Stimulated activated CD4-positive, alpha-beta T cell treated with anti-CD3 and anti-CD28 coated beads, Interleukin-2, amount 100 ng/mL, for 48 hours (primary cell): ENCODE measurements around the gene CXCL16.

Source experiments
- DNase-seq, 2 donors: peaks; one replicate each; pipeline ENCODE4 v3.0.0-alpha.2; 2020

CXCL16 gene, protein sequence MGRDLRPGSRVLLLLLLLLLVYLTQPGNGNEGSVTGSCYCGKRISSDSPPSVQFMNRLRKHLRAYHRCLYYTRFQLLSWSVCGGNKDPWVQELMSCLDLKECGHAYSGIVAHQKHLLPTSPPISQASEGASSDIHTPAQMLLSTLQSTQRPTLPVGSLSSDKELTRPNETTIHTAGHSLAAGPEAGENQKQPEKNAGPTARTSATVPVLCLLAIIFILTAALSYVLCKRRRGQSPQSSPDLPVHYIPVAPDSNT

DNA sequence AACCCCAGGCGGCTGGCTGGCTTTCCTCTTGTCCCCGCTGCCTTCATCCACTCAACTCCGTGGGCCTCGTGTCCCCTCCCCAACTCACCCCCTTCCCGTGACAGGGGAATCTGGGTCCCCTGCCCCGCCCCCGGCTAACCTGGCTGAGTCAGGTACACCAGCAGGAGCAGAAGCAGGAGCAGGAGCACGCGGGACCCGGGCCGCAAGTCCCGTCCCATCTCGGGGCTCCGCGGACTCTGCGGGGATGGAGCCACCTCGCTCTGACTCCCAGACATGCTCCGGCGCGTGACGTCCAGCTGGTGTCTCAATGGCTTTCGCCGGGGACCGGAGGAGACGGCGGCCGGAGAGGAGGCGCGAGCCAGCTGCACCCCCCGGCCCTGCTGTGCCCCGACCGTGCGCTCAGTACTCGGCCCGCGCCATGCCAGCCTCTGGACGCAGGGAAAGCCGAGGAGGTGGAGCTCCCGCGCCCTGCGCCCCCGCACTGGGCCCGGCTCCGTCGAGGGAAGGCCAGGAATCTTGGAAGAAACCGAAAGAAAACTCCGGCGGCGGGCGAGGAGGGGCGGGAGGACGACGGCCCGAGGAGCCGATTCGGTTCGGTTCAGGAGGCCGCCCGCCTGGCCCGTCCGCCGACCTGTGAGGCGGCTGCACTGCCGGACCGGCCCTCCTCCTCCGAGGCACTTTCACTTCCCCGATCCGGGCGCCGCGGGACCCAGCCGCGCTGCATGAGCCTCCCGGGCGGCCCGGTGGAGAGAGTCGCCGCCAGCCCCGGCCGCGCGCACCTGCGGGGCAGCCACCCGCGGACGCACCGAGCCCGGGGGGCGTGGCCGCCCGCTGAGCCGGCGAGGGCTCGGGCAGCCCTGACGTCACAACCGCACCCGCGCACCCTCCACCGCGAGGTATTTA lies at the start of gene CXCL16, which contains the start of gene ZMYND15:
CXCL16 (minus strand) TSS at position 807 of the 903 bp plus-strand sequence; CDS start at position 218, 589 bp downstream.
ZMYND15 (plus strand) TSS at position 712 of the 903 bp plus-strand sequence. CDS start 716 bp downstream, outside the sequence.
- DNase-seq, result peak; percentile 35 to 37

DNA sequence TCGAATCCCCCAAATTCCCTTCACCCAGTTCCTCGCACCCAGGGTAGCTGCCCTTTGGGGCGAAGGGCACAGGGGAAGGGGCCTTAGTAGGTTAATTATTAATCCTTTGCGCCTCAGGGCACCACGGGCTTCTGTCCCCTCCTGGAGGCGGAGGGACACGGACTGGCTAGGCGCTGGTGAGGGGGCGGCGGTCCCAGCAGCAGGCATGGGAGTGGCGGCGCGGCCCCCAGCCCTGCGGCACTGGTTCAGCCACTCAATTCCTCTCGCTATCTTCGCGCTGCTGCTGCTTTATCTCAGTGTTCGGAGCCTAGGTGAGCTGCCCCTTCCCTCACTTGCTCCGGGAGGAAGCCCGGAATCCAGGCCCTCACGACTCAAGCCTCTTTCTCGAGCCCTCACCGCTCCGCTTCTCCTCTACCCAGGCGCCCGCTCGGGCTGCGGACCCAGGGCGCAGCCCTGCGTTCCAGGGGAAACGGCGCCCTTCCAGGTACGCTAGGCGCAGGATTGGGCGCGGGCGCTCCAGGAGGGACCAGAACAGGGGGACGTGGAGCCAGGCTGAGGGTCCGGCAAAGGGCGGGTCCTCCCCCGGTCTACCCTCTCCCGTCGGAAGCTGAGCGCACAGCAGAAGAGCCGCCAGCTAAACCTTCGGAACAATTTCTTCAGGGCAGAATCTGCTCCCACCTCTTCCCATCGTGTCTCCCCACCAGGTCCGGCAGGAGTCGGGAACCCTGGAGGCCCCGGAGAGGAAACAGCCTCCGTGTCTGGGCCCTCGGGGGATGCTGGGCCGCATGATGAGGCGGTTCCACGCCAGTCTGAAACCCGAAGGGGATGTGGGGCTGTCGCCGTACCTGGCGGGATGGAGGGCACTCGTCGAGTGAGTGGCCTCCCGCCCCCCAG lies 49.3 kb upstream of the CXCL16 start, which contains the start of gene GLTPD2:
GLTPD2 (plus strand) TSS at position 158 of the 894 bp plus-strand sequence; CDS start at position 206, 48 bp downstream.
- DNase-seq, result no peak

DNA sequence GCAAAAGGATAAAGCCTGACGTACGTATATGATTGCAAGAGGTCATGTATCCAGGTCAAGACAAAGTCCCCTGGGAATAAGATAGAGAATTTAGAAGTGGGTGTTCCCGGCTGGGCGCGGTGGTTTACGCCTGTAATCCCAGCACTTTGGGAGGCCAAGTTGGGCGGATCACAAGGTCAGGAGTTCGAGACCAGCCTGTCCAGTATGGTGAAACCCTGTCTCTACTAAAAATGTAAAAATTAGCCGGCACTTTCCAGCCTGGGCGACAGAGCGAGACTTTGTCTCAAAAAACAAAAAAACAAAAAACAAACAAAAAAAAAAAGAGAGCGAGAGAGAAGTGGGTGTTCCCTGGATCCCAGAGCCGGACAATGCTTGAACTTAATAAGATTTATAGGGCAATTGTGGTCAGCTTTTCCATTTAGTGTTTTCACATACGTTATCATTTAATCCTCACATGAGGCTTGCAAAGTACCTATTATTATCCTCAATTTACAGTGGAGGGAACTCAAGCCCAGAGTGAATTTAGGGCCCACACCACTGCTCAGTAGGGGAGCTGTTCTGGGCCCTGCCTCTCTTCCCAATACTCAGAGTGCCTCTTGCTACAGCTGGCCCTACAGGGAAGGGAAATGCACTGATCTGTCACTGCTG lies 48.6 kb upstream of the CXCL16 start:
- DNase-seq, result no peak

DNA sequence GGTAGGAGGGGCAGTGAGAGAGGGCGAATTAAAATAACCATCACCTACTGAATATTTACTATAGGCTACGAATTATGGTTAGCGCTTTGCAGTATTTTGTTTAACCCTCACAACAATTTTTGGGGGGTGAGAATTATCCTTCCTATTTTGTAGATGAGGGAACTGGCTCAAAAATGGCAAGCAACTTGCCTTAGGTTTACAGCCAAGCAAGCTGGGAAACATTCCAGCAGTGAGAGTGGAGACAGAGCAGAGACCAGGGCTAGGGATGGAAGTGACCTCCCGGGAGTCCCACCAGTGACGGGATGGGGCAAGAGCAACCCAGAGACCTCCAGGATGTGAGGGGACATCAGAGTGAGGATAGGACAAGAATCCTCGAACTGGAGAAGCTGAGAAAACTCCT lies 46.8 kb upstream of the CXCL16 start:
- DNase-seq, result no peak

DNA sequence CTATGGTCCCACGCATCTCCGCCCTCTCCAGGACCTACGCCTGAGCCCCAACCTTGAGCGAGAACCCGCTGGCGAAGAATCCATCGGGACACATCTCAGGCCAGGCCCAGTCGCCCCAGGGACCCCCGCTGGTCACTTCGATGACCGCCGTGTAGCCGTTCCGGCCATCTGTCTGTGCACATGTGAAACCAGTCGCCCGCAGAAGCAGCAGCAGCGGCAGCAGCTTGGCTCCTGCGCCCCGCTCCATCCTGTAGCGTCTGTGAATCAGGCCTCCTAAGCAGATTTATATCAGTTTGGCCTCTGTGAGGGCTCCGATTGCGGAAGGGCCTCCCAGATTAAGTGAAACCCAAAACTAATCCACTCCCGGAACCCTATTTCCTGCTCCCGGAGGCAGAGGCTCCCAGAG lies 46.4 kb upstream of the CXCL16 start, which contains the start of gene VMO1:
VMO1 (minus strand) TSS at position 259 of the 406 bp plus-strand sequence; CDS start at position 247, 12 bp downstream.
- no peak for DNase-seq

DNA sequence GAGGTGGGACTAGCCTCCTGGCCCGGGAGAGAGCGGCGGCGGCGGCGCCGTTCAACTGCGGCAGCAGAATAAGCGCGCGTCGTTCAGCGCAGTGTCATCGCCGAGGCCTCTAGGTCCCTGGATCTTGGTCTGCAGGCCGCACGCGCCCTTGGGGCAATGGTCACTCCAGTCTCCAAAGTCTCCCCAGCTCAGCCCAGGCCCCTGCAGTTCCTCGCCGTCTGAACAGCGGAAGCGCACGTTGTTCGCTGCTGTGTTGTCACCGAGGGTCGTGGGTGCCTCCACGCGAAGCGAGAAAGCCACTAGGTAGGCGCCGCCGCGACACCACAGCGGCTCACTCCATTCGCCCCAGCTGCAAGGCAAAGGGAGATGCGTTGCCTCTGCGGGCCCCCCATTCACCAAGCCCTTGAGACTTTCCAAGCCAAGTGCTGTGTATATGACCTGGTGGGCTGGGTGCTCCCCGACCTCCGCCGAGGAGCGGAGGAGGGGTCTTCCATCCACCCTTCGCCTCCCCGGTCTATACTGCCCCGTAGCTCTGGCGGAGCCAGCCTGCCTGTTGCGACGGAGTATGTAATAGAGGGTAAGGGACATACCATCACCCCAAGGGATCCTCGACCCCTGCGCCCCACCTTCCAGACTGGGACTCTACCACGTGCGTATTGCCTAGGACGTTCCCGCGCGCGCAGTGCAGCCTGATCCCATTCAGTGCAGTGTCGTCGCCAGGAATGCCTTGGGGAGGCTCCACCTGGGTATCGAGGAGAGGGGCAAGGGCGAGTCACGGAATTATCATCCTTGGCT lies 45.8 kb upstream of the CXCL16 start:
- no peak for DNase-seq

DNA sequence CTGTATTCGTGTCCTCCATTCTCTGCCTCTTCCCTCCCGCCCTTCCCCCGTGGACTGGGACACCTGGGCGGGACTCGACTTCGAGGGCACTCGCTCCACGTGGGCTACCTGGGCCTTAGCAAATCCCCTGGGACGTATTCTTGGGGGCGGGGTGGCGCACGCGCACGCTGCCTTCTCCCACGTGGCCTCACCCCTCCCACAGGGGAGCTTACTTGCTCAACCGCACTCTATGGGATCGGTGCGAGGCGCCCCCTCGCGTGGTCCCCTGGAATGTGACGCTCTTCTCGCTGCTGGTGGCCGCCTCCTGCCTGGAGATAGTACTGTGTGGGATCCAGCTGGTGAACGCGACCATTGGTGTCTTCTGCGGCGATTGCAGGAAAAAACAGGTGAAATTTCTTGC lies 42.9 kb upstream of the CXCL16 start:
- no peak for DNase-seq

DNA sequence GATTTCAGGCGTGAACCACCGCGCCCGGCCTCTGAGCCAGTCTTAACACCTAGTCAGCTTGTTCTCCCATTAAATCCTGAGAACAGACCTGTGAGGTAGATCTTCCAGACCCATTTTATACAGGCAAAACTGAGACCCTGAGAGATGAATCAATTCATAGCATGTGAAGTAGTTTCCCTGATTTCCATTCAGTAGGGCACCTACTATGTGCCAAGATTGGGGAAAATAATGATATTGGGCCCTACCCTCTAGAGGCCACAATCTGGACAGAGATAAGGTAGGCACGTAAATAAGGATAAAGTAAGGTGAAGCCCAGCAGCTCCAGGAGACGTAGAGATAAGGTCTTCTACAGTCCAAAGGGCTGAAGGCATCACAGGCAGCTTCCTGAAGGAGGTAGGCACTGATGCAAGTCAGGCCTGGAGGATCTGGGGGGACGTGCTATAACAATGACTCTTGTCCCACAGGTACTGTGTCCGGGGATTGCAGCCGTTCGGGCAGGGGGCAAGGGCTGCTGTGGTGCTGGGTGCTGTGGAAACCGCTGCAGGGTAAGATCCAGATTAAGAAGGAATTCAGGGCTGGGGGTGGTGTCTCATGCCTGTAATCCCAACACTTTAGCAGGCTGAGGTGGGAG lies 40.7 kb upstream of the CXCL16 start:
- DNase-seq, result no peak

DNA sequence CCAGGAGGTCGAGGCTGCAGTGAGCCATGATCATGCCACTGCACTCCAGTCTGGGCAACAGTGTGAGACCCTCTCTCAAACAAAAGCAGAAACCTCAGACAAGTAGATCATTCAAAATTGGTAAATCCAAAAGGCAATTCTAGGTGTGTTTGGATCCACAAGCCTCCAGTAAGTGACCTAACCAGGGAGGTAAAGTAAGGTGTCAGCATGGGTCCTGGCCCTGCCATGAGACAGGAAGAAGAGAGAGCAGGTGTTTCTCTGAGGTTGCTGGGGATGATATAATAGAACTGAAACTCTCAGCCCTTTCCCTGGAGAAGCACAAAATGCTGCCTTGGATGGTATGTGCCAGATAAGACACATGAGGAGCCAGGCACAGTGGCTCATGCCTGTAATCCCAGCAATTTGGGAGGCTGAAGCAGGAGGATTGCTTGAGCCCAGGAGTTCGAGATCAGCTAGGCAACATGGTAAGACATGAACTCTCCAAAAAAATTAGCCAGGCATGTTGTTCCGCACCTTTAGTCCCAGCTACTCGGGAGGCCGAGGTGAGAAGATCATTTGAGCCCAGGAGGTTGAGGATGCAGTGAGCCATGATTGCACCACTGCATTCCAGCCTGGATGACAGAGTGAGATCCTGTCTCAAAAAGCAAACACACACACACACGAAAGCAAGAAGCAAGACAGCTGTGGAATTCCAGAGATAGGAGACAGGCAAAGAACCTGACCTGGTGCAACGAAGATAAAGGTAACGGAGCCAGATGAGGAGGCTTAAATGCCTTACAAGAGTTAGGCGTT lies 38.4 kb upstream of the CXCL16 start:
- DNase-seq, result no peak

DNA sequence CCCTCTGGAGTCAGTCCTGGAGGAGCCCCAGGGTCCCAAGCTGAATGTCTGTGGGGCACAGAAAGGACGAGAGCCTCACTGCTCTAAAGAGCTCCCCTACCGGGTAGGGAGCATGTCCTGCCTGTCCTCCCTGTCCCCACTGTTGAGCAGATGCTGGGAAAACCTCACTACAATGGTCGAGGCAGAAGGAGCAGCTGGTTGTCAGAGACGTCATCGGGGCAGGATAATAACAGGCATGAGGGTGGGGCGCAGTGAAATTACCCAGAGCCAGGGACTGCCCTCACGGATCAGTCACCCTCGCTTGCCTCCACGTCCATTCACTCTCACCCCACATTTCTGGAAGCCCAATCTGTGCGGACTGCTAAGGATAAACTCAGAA lies 32.5 kb upstream of the CXCL16 start:
- no peak for DNase-seq

DNA sequence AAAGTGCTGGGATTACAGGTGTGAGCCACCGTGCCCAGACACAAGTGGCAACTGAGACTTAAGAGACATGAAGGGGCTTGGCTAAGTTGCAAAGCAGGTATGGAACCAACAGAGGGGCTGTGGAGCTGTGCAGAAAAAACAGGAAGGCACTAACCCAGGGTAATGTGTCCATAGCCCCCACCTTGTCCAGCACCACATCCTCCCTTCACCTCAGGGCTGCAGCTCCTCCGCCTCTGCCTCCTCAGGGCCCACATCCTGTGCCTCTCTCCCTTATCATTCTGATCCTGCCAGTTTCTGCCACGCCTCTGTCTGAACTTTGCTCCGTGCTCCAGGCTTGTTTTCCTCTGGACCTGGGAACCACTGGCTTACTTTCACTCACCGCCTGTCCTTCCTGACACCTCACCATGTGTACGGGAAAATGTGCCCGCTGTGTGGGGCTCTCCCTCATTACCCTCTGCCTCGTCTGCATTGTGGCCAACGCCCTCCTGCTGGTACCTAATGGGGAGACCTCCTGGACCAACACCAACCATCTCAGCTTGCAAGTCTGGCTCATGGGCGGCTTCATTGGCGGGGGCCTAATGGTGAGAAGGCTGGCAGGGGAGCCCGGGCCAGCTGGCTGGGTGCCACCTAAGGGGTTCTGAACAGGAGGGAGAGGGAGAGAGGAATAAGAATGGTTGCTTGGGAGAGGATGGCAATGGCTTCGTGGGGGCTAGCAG lies 31.9 kb upstream of the CXCL16 start, which contains the start of gene TM4SF5:
TM4SF5 (plus strand) TSS at position 368 of the 716 bp plus-strand sequence; CDS start at position 405, 37 bp downstream.
- DNase-seq, result no peak

DNA sequence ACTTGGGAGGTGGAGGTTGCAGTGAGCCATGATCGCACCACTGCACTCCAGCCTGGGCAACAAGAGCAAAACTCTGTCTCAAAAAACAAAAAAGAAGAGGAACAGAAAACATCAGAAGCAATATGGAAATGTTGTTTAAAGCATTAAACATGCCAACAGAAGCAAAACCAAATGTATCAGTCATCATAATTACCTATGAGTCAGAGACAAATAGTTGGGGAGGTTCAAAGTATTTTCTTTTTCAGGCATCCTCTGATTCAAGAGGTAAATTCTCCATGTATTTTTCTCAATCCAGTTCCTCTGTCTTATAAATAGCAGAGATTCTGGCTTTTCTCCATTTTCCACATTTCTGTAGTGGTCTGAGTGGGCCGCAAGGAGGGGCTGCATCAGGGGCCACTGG lies 29.9 kb upstream of the CXCL16 start:
- DNase-seq, result no peak

DNA sequence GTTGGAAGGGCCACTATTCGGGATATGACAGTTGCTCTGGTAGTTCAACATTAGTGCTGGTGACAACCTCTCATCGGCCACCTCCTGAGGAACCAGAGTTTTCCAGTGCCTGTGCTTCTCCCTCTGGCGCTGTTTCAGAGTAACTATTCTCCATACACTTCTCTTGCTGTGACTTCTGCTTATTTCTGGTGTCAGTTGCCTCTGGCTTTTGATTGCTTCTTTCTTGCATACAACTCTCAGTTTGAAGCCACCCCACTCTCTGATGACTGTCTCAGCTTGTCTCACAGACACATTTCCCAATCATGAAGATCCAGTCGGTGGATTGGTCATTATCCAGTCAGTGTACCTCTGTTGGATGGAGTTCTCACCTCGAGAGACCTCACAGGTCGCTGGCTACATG lies 28.6 kb upstream of the CXCL16 start:
- no peak for DNase-seq

DNA sequence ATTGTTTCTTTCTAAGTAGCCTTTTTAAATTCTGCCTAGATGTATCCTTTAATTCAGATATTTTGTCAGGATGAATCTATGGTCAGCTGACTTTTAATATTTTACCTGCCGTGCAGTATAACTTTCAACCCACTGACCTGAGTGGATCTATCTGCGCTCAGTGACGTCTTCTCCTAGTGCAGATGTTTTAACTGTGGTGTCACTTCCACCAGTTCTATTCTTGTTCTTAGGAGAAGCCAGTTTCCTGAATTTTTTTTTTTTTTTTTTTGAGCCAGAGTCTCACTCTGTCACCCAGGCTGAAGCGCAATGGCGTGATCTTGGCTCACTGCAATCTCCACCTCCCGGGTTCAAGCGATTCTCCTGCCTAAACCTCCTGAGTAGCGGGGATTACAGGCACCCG lies 27.0 kb upstream of the CXCL16 start:
- no peak for DNase-seq

DNA sequence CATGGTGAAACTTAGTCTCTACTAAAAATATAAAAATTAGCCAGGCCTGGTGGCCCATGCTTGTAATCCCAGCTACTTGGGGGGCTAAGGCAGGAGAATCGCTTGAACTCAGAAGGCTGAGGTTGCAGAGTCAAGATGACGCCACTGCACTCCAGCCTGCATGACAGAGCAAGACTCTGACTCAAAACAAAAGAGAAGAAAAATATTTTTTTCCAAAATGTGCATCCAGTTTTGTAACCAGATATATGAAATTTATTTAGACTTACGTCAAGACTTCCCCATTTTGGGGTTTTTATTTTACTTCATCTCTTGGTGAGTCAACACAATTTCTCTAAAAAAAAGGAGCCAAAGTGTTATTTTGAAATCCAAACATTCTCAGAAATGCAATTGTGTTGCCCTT lies 26.5 kb upstream of the CXCL16 start:
- no peak for DNase-seq

DNA sequence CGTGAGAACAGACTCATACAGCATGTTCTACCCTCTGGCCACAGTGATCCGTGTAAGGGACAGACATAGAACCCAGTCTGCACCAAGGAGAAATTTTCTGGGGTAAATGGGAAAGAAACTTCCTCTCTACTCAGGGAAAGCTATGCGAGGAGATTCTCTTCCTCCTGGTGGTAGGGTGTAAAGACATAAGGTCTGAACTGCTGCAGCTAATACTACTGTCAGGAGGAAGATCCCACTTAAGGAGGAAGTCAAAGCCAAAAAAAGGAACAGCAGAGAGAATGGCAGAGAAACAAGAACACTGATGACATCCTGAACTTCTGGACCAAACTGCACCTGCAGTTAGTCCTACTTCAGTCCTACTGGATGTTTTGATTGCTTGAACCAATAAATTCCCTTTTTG lies 24.9 kb upstream of the CXCL16 start:
- no peak for DNase-seq

DNA sequence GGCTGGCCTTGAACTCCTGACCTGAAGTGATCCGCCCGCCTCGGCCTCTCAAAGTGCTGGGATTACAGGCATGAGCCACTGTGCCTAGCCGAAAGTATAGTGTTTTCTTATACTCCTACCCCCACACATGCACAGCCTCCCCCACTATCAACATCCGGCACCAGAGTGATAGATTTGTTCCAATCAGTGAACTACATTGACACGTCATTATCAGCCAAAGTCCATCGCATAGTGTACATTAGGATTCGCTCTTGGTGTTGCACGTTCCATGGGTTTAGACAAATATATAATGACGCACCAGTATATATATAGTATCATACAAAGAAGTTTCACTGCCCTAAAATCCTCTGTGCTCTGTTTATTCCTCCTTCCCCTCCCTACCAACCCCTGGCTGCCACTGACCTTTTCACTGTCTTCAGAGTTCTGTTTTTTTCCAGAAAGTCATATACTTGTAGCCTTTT lies 20.1 kb upstream of the CXCL16 start:
- DNase-seq, result no peak

DNA sequence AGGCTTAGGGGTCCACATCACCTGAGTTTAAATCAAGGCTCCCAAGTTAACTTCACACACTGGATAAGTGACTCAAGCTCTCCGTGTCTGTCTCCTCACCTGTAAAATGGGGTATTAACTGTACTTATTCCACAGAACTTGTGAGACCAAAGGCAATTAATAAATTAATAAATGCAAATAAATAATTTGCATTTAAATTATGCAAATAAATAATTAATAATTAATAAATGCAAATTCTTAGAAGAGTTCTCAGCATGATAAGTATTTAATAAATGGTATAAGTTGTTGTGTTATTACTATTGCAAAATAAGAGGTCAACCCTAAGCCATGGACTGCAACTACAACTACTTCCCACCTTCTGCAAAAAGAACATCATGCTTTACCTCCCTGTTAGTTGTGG lies 13.7 kb upstream of the CXCL16 start:
- no peak for DNase-seq

DNA sequence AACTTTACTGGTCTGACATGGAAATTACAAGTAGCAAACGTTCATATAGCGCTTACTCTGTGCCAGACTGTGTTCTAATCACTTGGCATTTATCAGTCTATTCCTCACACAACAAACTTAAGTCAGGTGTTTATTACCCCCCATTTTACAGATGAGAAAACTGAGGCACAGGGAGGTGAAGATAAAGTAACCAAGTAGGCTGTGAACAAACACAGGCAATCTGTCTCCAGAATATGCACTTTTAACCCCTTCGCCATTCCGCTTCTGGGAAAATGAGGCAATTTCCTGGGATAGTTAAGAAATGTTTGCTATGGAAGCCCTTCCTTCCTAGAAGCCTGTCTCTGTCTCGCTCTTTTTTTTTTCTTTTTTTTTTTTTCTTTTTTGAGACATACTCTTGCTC lies 12.2 kb upstream of the CXCL16 start:
- no peak for DNase-seq
